Hepatocyte (in vitro differentiated cells): ENCODE measurements around the gene SMIM12.
A peak's percentile ranks its signal among the peaks of the same experiment; 100 is the strongest.

ENCODE experiments used
- EZH2 ChIP-seq: fragments of 200-600 bp; sonication (generic); IDR thresholded peaks from 2 replicates; pipeline ENCODE4 v1.6.1; 2016; ENCODE audit warnings: antibody characterized with exemption, mild to moderate bottlenecking, borderline replicate concordance
- EZH2phosphoT487 ChIP-seq: fragments of 200-600 bp; sonication (generic); IDR thresholded peaks from one replicate; pipeline ENCODE4 v1.6.1; 2018; ENCODE audit warnings: antibody characterized with exemption, mild to moderate bottlenecking, low read depth, moderate library complexity; ENCODE audit not compliant: unreplicated experiment, severe bottlenecking
- TF ChIP-seq, protein P1 (sequence below): fragments of 200-600 bp; sonication (generic); IDR thresholded peaks from 2 replicates; pipeline ENCODE4 v1.5.1; 2016; ENCODE audit warnings: antibody characterized with exemption, mild to moderate bottlenecking; ENCODE audit not compliant: poor library complexity

DNA sequence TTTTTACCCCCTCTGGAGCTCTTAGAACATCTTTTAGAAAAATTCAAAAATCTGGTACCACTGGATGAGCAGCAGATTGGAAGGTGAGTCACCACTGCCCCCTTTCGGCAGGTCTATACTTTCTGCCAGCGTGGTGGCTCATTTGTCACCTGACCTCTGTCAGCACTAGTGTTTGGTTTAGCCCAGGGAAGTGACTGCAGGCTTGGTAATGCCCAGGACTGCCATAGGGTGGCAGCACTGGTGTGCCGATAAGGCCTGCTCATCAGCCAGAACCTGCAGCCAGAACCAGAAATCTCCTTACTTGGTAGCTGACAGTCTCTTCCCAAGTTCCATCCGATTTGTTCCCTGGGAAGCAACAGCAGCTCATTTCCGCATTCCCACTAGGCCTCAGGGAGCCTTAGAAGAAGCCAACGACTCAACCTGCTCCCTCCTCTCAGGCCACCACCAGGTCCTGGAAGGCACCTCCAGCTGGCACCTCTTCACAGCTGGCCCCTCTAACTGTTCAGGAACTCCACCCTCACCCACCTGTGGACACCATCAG, 6.8 kb downstream of the SMIM12 start:
- TF ChIP-seq EZH2 (no peak), EZH2phosphoT487 (no peak)
- TF ChIP-seq, protein P1, sequence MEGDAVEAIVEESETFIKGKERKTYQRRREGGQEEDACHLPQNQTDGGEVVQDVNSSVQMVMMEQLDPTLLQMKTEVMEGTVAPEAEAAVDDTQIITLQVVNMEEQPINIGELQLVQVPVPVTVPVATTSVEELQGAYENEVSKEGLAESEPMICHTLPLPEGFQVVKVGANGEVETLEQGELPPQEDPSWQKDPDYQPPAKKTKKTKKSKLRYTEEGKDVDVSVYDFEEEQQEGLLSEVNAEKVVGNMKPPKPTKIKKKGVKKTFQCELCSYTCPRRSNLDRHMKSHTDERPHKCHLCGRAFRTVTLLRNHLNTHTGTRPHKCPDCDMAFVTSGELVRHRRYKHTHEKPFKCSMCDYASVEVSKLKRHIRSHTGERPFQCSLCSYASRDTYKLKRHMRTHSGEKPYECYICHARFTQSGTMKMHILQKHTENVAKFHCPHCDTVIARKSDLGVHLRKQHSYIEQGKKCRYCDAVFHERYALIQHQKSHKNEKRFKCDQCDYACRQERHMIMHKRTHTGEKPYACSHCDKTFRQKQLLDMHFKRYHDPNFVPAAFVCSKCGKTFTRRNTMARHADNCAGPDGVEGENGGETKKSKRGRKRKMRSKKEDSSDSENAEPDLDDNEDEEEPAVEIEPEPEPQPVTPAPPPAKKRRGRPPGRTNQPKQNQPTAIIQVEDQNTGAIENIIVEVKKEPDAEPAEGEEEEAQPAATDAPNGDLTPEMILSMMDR, result peak; percentile 97
